BE2C (cell line): Measurements from ENCODE around the gene GALR2.
A peak's percentile ranks its signal among the peaks of the same experiment; 100 is the strongest.
"Not testable (repeated sequence)": the region's sequence is repeated elsewhere in the genome, so short reads cannot be mapped to it uniquely, and the experiment has no call there.

Experiments used
- DNase-seq: peaks from one replicate; pipeline ENCODE4 v3.0.0-alpha.2; 2020
- H3K27me3 ChIP-seq: fragments of 250-450 bp; sonication (Bioruptor Pico); 2 replicates; pipeline ENCODE4 v1.5.1; 2020; ENCODE audit warnings: mild to moderate bottlenecking
- H3K36me3 ChIP-seq: fragments of 250-450 bp; sonication (Bioruptor Pico); 2 replicates; pipeline ENCODE4 v1.5.1; 2020; ENCODE audit warnings: mild to moderate bottlenecking
- H3K4me1 ChIP-seq: fragments of 250-450 bp; sonication (Bioruptor Pico); 2 replicates; pipeline ENCODE4 v1.5.1; 2020
- H3K4me3 ChIP-seq: 2 replicates; pipeline ENCODE4 v1.5.1; 2011; ENCODE audit warnings: low read depth, low read length
- H3K9me3 ChIP-seq: fragments of 250-450 bp; sonication (Bioruptor Pico); 2 replicates; pipeline ENCODE4 v1.5.1; 2020
- CTCF ChIP-seq: IDR thresholded peaks from 2 replicates; pipeline ENCODE4 v1.5.1; 2012; ENCODE audit warnings: mild to moderate bottlenecking, low read depth, low read length

The GALR2 gene

GRCh38 chr17:76075364-76076145 lies 974 bp downstream of the GALR2 start:
- H3K9me3 ChIP-seq = no peaks in the 10 kb centered on the region
- no peak overlapping the region for H3K4me3 ChIP-seq
- peaks cover 23% of the 10 kb centered on the region for H3K4me1 ChIP-seq

DNA sequence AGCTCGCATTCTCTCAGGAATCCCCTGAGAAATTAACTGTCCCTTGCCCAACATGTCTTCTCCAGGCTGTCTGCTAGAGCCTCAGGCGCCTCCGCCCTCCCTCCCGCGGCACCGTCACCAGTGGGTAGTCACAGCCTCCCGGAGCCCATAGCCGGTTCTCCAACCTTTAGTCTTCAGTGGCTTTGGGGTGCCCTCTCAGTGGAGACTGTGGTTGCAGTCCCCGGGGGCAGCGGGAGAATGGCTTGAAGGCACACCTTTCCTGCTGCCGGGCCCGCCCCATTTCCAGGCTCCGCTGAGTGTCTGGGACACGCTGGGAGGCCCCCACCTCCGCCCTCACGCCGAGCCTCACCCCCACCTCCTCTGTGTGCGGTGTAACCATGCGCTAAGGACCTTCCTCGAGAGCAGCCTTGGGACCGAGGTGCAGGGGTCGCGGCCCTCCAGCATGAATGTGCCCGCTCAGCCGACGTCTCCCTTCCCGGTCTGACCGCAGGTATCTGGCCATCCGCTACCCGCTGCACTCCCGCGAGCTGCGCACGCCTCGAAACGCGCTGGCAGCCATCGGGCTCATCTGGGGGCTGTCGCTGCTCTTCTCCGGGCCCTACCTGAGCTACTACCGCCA lies 1.7 kb downstream of the GALR2 start:
- Histone ChIP-seq H3K4me1 (peaks cover 23% of the 10 kb centered on the region), H3K27me3 (peaks cover 64% of the 10 kb centered on the region), H3K9me3 (no peaks in the 10 kb centered on the region), H3K36me3 (no peaks in the 10 kb centered on the region), H3K4me3 (no peak overlapping the region)
- no peak for DNase-seq
- TF ChIP-seq CTCF = no peak

More at GRCh38 chr17:76075364-76076145, 974 bp downstream of the GALR2 start:
- peak; percentile 24 for TF ChIP-seq CTCF
- H3K27me3 ChIP-seq = peaks cover 64% of the 10 kb centered on the region
- no peak for DNase-seq
- H3K36me3 ChIP-seq = no peaks in the 10 kb centered on the region

DNA sequence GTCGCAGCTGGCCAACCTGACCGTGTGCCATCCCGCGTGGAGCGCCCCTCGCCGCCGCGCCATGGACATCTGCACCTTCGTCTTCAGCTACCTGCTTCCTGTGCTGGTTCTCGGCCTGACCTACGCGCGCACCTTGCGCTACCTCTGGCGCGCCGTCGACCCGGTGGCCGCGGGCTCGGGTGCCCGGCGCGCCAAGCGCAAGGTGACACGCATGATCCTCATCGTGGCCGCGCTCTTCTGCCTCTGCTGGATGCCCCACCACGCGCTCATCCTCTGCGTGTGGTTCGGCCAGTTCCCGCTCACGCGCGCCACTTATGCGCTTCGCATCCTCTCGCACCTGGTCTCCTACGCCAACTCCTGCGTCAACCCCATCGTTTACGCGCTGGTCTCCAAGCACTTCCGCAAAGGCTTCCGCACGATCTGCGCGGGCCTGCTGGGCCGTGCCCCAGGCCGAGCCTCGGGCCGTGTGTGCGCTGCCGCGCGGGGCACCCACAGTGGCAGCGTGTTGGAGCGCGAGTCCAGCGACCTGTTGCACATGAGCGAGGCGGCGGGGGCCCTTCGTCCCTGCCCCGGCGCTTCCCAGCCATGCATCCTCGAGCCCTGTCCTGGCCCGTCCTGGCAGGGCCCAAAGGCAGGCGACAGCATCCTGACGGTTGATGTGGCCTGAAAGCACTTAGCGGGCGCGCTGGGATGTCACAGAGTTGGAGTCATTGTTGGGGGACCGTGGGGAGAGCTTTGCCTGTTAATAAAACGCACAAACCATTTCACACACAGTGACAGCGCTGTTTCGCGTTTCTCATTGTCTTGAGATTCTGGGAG lies 2.4 kb downstream of the GALR2 start:
- Histone ChIP-seq H3K27me3 (peaks cover 64% of the 10 kb centered on the region), H3K4me1 (peaks cover 23% of the 10 kb centered on the region), H3K36me3 (no peaks in the 10 kb centered on the region), H3K9me3 (no peaks in the 10 kb centered on the region), H3K4me3 (no peak overlapping the region; the same call in 1 of the 2 replicates)
- DNase-seq = no peak
- no peak for TF ChIP-seq CTCF

DNA sequence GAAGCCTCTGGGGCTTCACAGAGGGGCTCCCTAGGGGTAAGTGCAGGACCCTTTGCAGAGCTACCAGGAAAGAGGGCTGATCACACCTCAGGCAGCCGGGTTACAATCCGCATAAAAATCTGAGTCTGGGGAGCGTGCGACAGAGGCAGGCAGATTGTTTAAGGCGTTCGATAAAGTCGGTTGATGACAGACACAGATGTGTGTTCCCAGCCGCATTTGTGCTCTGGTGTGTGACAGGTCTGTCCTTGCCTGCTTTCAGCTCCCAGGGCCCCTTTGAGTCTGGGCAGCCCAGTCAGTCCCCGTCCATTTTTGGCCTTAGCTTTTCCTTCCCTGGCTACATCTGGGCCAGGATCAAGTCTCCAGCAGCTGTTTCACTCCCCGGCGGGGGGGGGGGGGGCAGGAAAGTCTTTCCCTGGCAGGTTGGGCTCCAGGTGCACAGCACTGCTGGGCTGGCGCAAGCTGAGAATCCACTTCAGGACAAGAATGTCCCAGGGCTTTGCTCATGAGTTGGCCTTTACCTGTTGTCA lies 3.1 kb downstream of the GALR2 start:
- no peak for TF ChIP-seq CTCF
- Histone ChIP-seq H3K36me3 (no peaks in the 10 kb centered on the region), H3K27me3 (peaks cover 64% of the 10 kb centered on the region), H3K4me1 (peaks cover 28% of the 10 kb centered on the region), H3K9me3 (no peaks in the 10 kb centered on the region), H3K4me3 (no peak overlapping the region; the same call in 1 of the 2 replicates)
- peak; percentile 63 for DNase-seq

DNA sequence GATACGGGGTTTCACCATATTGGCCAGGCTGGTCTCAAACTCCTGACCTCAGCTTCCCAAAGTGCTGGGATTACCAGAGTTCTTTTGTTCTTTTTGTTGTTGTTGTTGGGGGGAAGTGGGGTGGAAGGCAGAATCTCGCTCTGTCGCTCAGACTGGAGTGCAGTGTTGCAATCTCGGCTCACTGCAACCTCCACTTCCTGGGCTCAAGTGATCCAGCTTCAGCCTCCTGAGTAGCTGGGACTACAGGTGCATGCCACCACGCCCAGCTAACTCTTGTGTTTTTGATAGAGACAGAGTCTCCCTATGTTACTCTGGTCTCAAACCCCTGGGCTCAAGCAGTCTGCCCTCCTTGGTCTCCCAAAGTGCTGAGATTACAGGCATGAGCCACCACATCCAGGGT lies 3.8 kb downstream of the GALR2 start:
- Histone ChIP-seq H3K27me3 (peaks cover 64% of the 10 kb centered on the region), H3K4me1 (peaks cover 35% of the 10 kb centered on the region)
- H3K4me3 ChIP-seq, DNase-seq, H3K36me3 ChIP-seq, H3K9me3 ChIP-seq: not testable (repeated sequence)

DNA sequence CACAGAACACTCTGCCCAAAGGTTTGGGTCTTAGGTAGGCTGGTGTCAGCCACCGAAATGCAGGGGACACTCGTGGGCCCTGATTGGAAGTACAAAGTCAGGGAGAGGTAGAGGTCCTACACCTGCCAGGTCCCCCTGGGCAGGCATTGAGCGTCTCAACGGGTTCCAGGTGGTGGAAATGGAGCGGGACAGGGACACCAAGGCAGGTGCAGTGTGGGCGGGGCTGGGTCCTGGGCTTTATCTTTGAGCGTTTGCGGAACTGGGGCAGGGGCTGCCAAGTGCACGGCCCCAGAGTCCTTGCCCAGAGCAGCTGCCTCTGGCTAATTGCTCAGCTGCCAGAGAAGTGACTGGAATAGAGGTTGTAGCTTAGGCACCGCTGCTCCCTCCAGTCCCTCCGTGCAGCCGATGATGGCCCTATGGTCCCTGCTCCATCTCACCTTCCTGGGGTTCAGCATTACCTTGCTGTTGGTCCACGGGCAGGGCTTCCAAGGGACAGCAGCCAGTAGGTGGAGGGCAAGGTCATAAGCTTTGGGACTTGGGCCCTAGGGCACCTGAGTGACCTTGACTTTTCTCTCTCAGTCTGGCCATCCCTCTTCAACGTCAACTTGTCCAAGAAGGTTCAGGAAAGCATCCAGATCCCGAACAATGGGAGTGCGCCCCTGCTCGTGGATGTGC lies 4.4 kb downstream of the GALR2 start, which contains the start of gene ZACN:
TSS of gene ZACN (plus strand) at position 323 of the 675 bp plus-strand sequence. CDS start at position 406, 83 bp downstream.
- no peak for DNase-seq
- Histone ChIP-seq H3K4me3 (no peak within 1 kb of the TSS), H3K9me3 (no peaks in the 10 kb centered on the region), H3K27me3 (peaks cover 58% of the 10 kb centered on the region), H3K4me1 (peaks cover 35% of the 10 kb centered on the region), H3K36me3 (no peaks in the 10 kb centered on the region; the same call in 1 of the 2 replicates)
- no peak for TF ChIP-seq CTCF
